OCI-LY1 (cell line): ENCODE results near the gene RIPK4.

Experiments used
- H2AFZ ChIP-seq: fragments of 200-600 bp; sonication (generic), shearing (Covaris generic); 2 replicates; pipeline ENCODE4 v1.6.0; 2014; ENCODE audit warnings: antibody characterized with exemption, mild to moderate bottlenecking, low read length
- H3F3A ChIP-seq: fragments of 200-600 bp; sonication (generic), shearing (Covaris generic); 2 replicates; pipeline ENCODE4 v1.6.0; 2014; ENCODE audit warnings: mild to moderate bottlenecking, antibody characterized with exemption, low read length, moderate library complexity; ENCODE audit not compliant: insufficient read depth
- H3K27ac ChIP-seq: fragments of 200-600 bp; sonication (generic); 2 replicates; pipeline ENCODE4 v1.5.1; 2014; ENCODE audit warnings: low read length, mixed run types, mild to moderate bottlenecking, low read depth; ENCODE audit not compliant: poor library complexity, severe bottlenecking
- H3K27me3 ChIP-seq: fragments of 200-600 bp; sonication (generic); 2 replicates; pipeline ENCODE4 v1.6.0; 2014; ENCODE audit warnings: antibody characterized with exemption, mild to moderate bottlenecking, low read length, moderate library complexity; ENCODE audit not compliant: insufficient read depth
- H3K36me3 ChIP-seq: fragments of 200-600 bp; sonication (generic); 2 replicates; pipeline ENCODE4 v1.6.1; 2014; ENCODE audit warnings: mild to moderate bottlenecking, antibody characterized with exemption, low read length, moderate library complexity, mixed read lengths; ENCODE audit not compliant: insufficient read depth
- H3K4me1 ChIP-seq: fragments of 200-600 bp; sonication (generic); 2 replicates; pipeline ENCODE4 v1.5.1; 2014; ENCODE audit warnings: mild to moderate bottlenecking, low read length, moderate library complexity; ENCODE audit not compliant: insufficient read depth, severe bottlenecking
- H3K4me2 ChIP-seq: fragments of 200-600 bp; sonication (generic), shearing (Covaris generic); 2 replicates; pipeline ENCODE4 v1.6.1; 2014; ENCODE audit warnings: low read length
- H3K4me3 ChIP-seq: fragments of 200-600 bp; sonication (generic); 2 replicates; pipeline ENCODE4 v1.5.1; 2014; ENCODE audit warnings: low read length, low read depth, mild to moderate bottlenecking, mixed read lengths; ENCODE audit not compliant: poor library complexity, severe bottlenecking
- H3K79me2 ChIP-seq: fragments of 200-600 bp; shearing (Covaris generic); 2 replicates; pipeline ENCODE4 v1.6.1; 2016; ENCODE audit warnings: mixed run types, low read length, mixed read lengths; ENCODE audit not compliant: insufficient read depth
- H3K9ac ChIP-seq: fragments of 200-600 bp; sonication (generic), shearing (Covaris generic); 2 replicates; pipeline ENCODE4 v1.6.1; 2014; ENCODE audit warnings: mild to moderate bottlenecking, low read length, mixed read lengths
- H3K9me2 ChIP-seq: fragments of 200-600 bp; sonication (generic), shearing (Covaris generic); 2 replicates; pipeline ENCODE4 v1.6.1; 2014; ENCODE audit warnings: low read depth, mild to moderate bottlenecking, low read length, mixed read lengths
- H3K9me3 ChIP-seq: fragments of 200-600 bp; shearing (Covaris generic); 2 replicates; pipeline ENCODE4 v1.6.1; 2014; ENCODE audit warnings: low read length, mixed read lengths
- H4K20me1 ChIP-seq: fragments of 200-600 bp; sonication (generic), shearing (Covaris generic); 2 replicates; pipeline ENCODE4 v1.6.0; 2016; ENCODE audit warnings: mild to moderate bottlenecking, low read length; ENCODE audit not compliant: insufficient read depth
- CTCF ChIP-seq: fragments of 200-600 bp; sonication (generic), shearing (Covaris generic); IDR thresholded peaks from 2 replicates; pipeline ENCODE4 v1.5.1; 2017; ENCODE audit warnings: mild to moderate bottlenecking, antibody characterized with exemption, low read length, moderate library complexity, mixed read lengths
- EZH2 ChIP-seq: fragments of 200-600 bp; sonication (generic), shearing (Covaris generic); IDR thresholded peaks from 2 replicates; pipeline ENCODE4 v1.8.0; 2017; ENCODE audit warnings: borderline replicate concordance, mixed run types, mild to moderate bottlenecking, antibody characterized with exemption, low read length, moderate library complexity, mixed read lengths

RIPK4 gene

GRCh38 chr21:41777951-41778815 is 11.3 kb upstream of the RIPK4 start:
- Histone ChIP-seq H3K9me3 (no peaks in the 10 kb centered on the region), H2AFZ (no peak overlapping the region), H3F3A (no peaks in the 10 kb centered on the region), H3K27me3 (no peaks in the 10 kb centered on the region), H3K27ac (no peak overlapping the region), H3K79me2 (no peaks in the 10 kb centered on the region), H3K9ac (no peak overlapping the region), H3K9me2 (no peaks in the 10 kb centered on the region), H4K20me1 (no peaks in the 10 kb centered on the region), H3K4me2 (no peak overlapping the region), H3K36me3 (no peaks in the 10 kb centered on the region), H3K4me1 (no peaks in the 10 kb centered on the region), H3K4me3 (no peak overlapping the region)
- TF ChIP-seq EZH2 (no peak), CTCF (peak; percentile 37; the same call in 1 of the 2 replicates)

DNA sequence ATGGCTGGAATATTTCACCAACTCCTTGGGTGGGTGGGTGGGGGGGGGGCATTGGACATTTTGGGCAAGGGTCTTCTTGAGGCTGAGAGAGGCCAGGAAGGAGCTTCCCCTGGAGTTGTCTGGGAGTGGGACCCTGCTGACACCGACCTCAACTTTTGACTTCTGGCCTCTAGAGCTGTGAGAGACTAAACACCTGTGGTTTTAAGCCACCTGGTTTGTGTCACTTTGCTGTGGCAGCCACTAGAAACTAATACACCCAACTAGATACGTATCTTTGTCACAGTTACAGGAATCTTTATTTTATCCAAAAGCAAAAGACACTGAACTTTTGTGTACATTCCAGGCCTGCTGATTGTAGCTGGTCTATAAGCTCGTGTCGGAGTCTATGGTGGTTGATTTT is 9.9 kb upstream of the RIPK4 start:
- Histone ChIP-seq H3K27ac (no peak overlapping the region), H3K9ac (no peak overlapping the region), H3K4me2 (no peak overlapping the region)

DNA sequence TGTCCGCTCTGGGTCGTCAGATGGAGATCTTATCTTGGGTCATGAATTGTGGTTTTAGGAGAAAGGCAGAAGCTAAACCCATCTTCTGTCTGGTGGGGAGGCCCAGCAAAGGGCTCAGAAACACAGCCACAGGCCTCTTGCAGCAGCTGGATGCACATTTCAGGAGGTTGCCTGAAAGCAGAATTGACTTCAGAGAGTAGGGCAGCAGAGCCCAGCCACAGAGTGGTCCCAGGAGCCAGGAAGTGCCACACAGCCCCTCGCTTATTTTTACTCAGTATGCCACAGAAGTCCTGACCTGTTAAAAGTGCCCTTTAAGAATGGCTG is 8.3 kb upstream of the RIPK4 start:
- H3K4me2 ChIP-seq: no peak overlapping the region
- no peak for TF ChIP-seq CTCF
- no peaks in the 10 kb centered on the region for H3K9me3 ChIP-seq
- H3F3A ChIP-seq: no peaks in the 10 kb centered on the region
- no peak overlapping the region for H3K27ac ChIP-seq
- H3K9ac ChIP-seq: no peak overlapping the region
- H3K27me3 ChIP-seq: 0 out of 2 replicates have a peak, but pooled peaks cover 10% of the 10 kb centered on the region
- H2AFZ ChIP-seq: no peak overlapping the region
- no peaks in the 10 kb centered on the region for H3K36me3 ChIP-seq
- no peaks in the 10 kb centered on the region for H4K20me1 ChIP-seq
- H3K9me2 ChIP-seq: no peaks in the 10 kb centered on the region
- no peaks in the 10 kb centered on the region for H3K4me1 ChIP-seq
- no peak overlapping the region for H3K4me3 ChIP-seq
- H3K79me2 ChIP-seq: no peaks in the 10 kb centered on the region

More for the DNA sequence above, 9.9 kb upstream of the RIPK4 start:
- Histone ChIP-seq H3K27me3 (no peaks in the 10 kb centered on the region), H3K4me3 (no peak overlapping the region), H3K36me3 (no peaks in the 10 kb centered on the region), H3K9me3 (no peaks in the 10 kb centered on the region), H3K9me2 (no peaks in the 10 kb centered on the region), H3K79me2 (no peaks in the 10 kb centered on the region), H3K4me1 (no peaks in the 10 kb centered on the region), H3F3A (no peaks in the 10 kb centered on the region), H4K20me1 (no peaks in the 10 kb centered on the region), H2AFZ (no peak overlapping the region)
- TF ChIP-seq CTCF (no peak), EZH2 (no peak)
